Kidney (tissue), 22 donors: ENCODE measurements around the gene BOD1. TPM values are rescaled to one million over a fixed set of nuclear protein-coding genes. Genes with fewer than 3 reads are reported as not detected.

Experiments
- DNase-seq, 5 donors: peaks; one replicate each; pipeline ENCODE4 v3.0.0-alpha.2; 2013 to 2020
- FAIRE-seq: peaks from 2 replicates; lab custom pipeline; 2012; peaks lifted over from hg19 to GRCh38; lab: Jason Lieb, UNC
- H3K27ac ChIP-seq, 2 donors: one replicate each; pipeline ENCODE4 v1.7.0; 2013; ENCODE audit warnings: low read depth in 2 of 2, low read length in 2 of 2, inconsistent platforms in 1 of 2
- H3K27me3 ChIP-seq: one replicate; pipeline ENCODE4 v1.7.1; 2013; ENCODE audit warnings: low read length, inconsistent platforms; ENCODE audit not compliant: control insufficient read depth, insufficient read depth
- H3K36me3 ChIP-seq, 3 donors: one replicate each; pipeline versions ENCODE4 v1.7.0 to v1.7.1; 2013; ENCODE audit warnings: low read length in 3 of 3, control low read depth in 1 of 3, inconsistent platforms in 1 of 3; ENCODE audit not compliant: insufficient read depth in 3 of 3, control insufficient read depth in 2 of 3
- H3K4me1 ChIP-seq, 3 donors: one replicate each; pipeline versions ENCODE4 v1.7.0 to v1.7.1; 2013; ENCODE audit warnings: low read length in 3 of 3, inconsistent platforms in 1 of 3, low read depth in 1 of 3; ENCODE audit not compliant: control insufficient read depth in 2 of 3, insufficient read depth in 2 of 3
- H3K4me3 ChIP-seq, 3 donors: one replicate each; pipeline versions ENCODE4 v1.7.0 to v1.8.1; 2013; ENCODE audit warnings: low read length in 3 of 3, control low read depth in 1 of 3, inconsistent platforms in 1 of 3
- H3K9ac ChIP-seq, 3 donors: one replicate each; pipeline versions ENCODE4 v1.7.0 to v1.7.1; 2013; ENCODE audit warnings: low read length in 3 of 3, control low read depth in 1 of 3, inconsistent platforms in 1 of 3
- H3K9me3 ChIP-seq, 3 donors: one replicate each; pipeline versions ENCODE4 v1.7.0 to v1.7.1; 2013; ENCODE audit warnings: low read length in 3 of 3, control low read depth in 1 of 3, inconsistent platforms in 1 of 3; ENCODE audit not compliant: control insufficient read depth in 2 of 3, insufficient read depth in 1 of 3
- CTCF ChIP-seq: IDR thresholded peaks from 3 replicates; pipeline ENCODE4 v1.5.1; 2012; ENCODE audit warnings: mild to moderate bottlenecking, moderate library complexity, borderline replicate concordance; ENCODE audit not compliant: insufficient read depth; ENCODE audit errors: extremely low read depth
- intact Hi-C: fragments of 100-400 bp; cut with DNase I; formaldehyde crosslinking; loops from one replicate; pipeline ENCODE4 v1.11.1; 2022
- long read RNA-seq, 10 donors: library from polyadenylated mRNA in 1 of 10; unstranded in 1 of 10; transcript quantifications; one replicate each; pipeline ENCODE4 v2.0.0 and lab custom pipeline, GENCODE V29; 2021 to 2026
- polyA plus RNA-seq: library from polyadenylated mRNA; stranded (reverse); fragments of 350-450 nt; fragmentation: Illumina TruSeq; extraction: RNeasy Lipid Tissue Mini Kit (QIAGEN cat#74804); gene quantifications from one replicate; pipeline ENCODE4 v1.2.3, GENCODE V29; 2014; ENCODE audit warnings: low read depth, low replicate concordance; ENCODE audit not compliant: insufficient read depth
- total RNA-seq: library from RNA; stranded (reverse); fragmentation: NEBNext Ultra II Directional; extraction: Animal tissue kit (Norgen Biotek cat#: 25700); gene quantifications from one replicate; pipeline ENCODE4 v1.2.1, GENCODE V29; 2021
- donor health status: control.
- donor health status: control.
- donor health status: control.
- donor health status: control.
- donor health status: control.
- donor health status: DM: yes; HTN: yes; CAD: no.
- donor health status: Normal renal cell carcinoma (clear cell type).

BOD1 gene
- 32.5 TPM for total RNA-seq
- polyA plus RNA-seq: 43.6 TPM
- long read RNA-seq, donor 1, transcript BOD1-207 (2 exons, 736 nt): minor isoform, 5 of 46 reads
- long read RNA-seq, donor 1, transcript BOD1-202 (4 exons, 1,562 nt): major isoform, 23 of 46 reads
- long read RNA-seq, donor 1, partial matches to known transcripts: 11 of 46 reads
- long read RNA-seq, donor 1, other reads (novel, unspliced or antisense): 5 of 46 reads
- long read RNA-seq, donor 2, transcript BOD1-202 (4 exons, 1,562 nt): major isoform, 26 of 34 reads
- long read RNA-seq, donor 2, partial matches to known transcripts: 0 of 34 reads
- long read RNA-seq, donor 2, other reads (novel, unspliced or antisense): 0 of 34 reads
- long read RNA-seq, donor 3, transcript BOD1-202 (4 exons, 1,562 nt): major isoform, 32 of 39 reads
- long read RNA-seq, donor 3, partial matches to known transcripts: 0 of 39 reads
- long read RNA-seq, donor 3, other reads (novel, unspliced or antisense): 0 of 39 reads
- long read RNA-seq, donor 4, transcript BOD1-206 (2 exons, 814 nt): minor isoform, 5 of 31 reads
- long read RNA-seq, donor 4, transcript BOD1-202 (4 exons, 1,562 nt): major isoform, 24 of 31 reads
- long read RNA-seq, donor 4, partial matches to known transcripts: 0 of 31 reads
- long read RNA-seq, donor 4, other reads (novel, unspliced or antisense): 0 of 31 reads
- long read RNA-seq, donor 5, partial matches to known transcripts: 0 of 2 reads
- long read RNA-seq, donor 5, other reads (novel, unspliced or antisense): 0 of 2 reads
- long read RNA-seq, donor 6, transcript BOD1-202 (4 exons, 1,562 nt): major isoform, 29 of 40 reads
- long read RNA-seq, donor 6, partial matches to known transcripts: 0 of 40 reads
- long read RNA-seq, donor 6, other reads (novel, unspliced or antisense): 0 of 40 reads
- long read RNA-seq, donor 7, transcript BOD1-202 (4 exons, 1,562 nt): major isoform, 8 of 16 reads
- long read RNA-seq, donor 7, partial matches to known transcripts: 0 of 16 reads
- long read RNA-seq, donor 7, other reads (novel, unspliced or antisense): 4 of 16 reads
- long read RNA-seq, donor 8, transcript BOD1-202 (4 exons, 1,562 nt): major isoform, 28 of 40 reads
- long read RNA-seq, donor 8, partial matches to known transcripts: 0 of 40 reads
- long read RNA-seq, donor 8, other reads (novel, unspliced or antisense): 0 of 40 reads
- long read RNA-seq, donor 9, transcript BOD1-202 (4 exons, 1,562 nt): major isoform, 24 of 30 reads
- long read RNA-seq, donor 9, partial matches to known transcripts: 0 of 30 reads
- long read RNA-seq, donor 9, other reads (novel, unspliced or antisense): 0 of 30 reads
- long read RNA-seq, donor 10, transcript BOD1-202 (4 exons, 1,562 nt): major isoform, 29 of 31 reads
- long read RNA-seq, donor 10, partial matches to known transcripts: 0 of 31 reads
- long read RNA-seq, donor 10, other reads (novel, unspliced or antisense): 0 of 31 reads

GRCh38 chr5:173616577-173617118, at the start of gene BOD1:
Gene BOD1 (minus strand): TSS chr5:173616650. CDS start chr5:173616436, 214 bp downstream.
- Histone ChIP-seq H3K9me3 (no peaks in the 10 kb centered on the region), H3K36me3 (peaks cover 3 to 8% (median 6%) of the 10 kb centered on the region in 3 donors), H3K4me1 (peaks cover 0 to 31% (median 27%) of the 10 kb centered on the region in 3 donors), H3K4me3 (peak within 1 kb of the TSS; percentile 75 to 81 (median 77)), H3K27ac (peak within 1 kb of the TSS; percentile 90 to 93), H3K27me3 (no peaks in the 10 kb centered on the region), H3K9ac (peak within 1 kb of the TSS; percentile 38 to 69 (median 47))
- no peak for TF ChIP-seq CTCF
- intact Hi-C loops: no loop called here
- FAIRE-seq (peak; percentile 69), DNase-seq (peak; percentile 98 to 99 (median 99))

GRCh38 chr5:173665326-173665725, 48.9 kb upstream of the BOD1 start:
- DNase-seq: peak in 1 of 5 donors; percentile 4

More at GRCh38 chr5:173665326-173665725, 48.9 kb upstream of the BOD1 start:
- no peak for FAIRE-seq
- Histone ChIP-seq H3K27me3 (no peaks in the 10 kb centered on the region), H3K36me3 (no peaks in the 10 kb centered on the region), H3K9ac (no peak overlapping the region), H3K4me3 (no peak overlapping the region), H3K4me1 (peaks cover under 1 to 12% (median 7%) of the 10 kb centered on the region in 3 donors), H3K27ac (no peak overlapping the region), H3K9me3 (no peaks in the 10 kb centered on the region)
- TF ChIP-seq CTCF: no peak
- intact Hi-C loops: no loop called here
